GM18868 (cell line): ENCODE measurements around the gene BPIFA2.
"Not testable (repeated sequence)": the region's sequence is repeated elsewhere in the genome, so short reads cannot be mapped to it uniquely, and the experiment has no call there.

Experiments
- ATAC-seq: cut with Tn5 transposase; IDR thresholded peaks from one replicate; pipeline ENCODE4 v1.9.1; 2021; ENCODE audit warnings: mild to moderate bottlenecking, moderate library complexity; ENCODE audit not compliant: unreplicated experiment

The BPIFA2 gene

DNA sequence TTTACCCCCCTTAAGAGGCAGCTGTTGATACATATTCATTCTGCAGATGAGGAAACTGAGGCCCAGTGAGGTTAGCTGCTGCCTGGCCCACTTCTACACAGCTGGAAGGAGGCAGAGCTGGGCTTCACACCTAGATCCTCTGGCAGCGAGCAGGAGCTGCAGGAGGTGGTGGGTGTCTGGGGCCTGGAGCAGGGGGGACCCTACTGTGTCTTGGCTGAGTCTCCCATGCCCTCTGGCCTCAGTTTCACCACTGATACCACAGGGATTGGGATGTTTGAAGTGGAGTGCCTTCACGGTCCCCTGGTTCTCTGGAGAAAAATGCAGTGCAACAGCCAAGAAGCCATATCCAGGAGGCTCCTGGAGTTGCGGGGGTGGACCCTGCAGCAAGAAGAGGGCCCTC, 8.2 kb upstream of the BPIFA2 start:
- ATAC-seq: no peak

DNA sequence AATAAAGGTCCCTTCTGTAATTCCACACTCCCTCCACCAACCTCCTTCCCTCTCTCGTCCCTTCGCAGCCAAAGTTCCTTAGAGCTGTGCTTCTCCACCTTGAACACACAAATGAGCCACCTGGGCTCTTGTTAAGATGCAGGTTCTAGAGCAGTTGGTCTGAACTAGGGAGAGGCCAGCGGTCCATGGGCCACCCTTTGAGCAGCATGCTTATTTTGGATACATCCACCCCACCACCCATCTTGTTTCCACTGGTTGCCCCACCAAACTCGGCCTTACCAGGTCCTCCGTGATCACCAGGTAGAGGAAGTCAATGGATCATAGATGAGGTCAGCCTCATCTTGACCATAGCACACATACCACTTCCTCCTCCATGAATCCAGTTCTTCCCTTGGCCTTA, 7.3 kb upstream of the BPIFA2 start:
- no peak for ATAC-seq

DNA sequence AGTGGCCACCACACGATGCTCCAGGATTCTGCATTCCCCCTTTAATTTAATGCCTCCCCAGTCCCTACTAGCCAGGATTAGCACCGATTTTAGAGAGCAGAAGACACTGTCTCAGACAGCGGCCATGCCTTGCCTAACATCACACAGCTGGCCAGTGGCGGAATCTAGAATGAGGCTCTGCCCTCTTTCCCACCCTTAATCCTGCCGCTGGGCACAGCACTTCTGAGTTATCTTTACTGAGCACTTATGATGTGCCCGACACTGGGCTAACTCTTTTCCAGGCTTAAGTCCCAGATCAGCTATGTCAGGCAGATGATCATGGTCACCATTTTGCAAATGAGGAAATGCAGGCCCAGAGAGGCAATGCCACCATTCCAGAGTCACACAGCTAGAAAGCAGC, 5.6 kb upstream of the BPIFA2 start:
- ATAC-seq: no peak

DNA sequence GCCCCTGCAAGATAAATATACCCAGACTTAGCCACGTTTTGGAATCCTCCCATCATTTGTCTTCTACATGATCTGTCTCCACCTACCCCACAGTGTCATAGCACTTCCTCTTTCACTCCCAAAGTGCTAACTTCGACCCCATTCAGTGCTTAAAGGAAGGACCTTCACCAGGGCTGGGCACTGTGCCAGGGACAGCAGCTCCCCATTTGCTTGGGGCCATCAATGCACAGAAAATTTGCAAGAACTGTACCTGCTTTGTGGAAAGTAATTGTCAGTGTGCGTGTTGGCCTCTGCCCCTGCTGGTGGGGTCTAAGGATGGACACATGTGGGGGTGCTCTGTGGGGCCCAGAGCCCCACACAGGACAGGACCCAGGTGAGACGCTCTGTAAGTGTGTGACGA, 5.2 kb upstream of the BPIFA2 start:
- ATAC-seq: no peak

DNA sequence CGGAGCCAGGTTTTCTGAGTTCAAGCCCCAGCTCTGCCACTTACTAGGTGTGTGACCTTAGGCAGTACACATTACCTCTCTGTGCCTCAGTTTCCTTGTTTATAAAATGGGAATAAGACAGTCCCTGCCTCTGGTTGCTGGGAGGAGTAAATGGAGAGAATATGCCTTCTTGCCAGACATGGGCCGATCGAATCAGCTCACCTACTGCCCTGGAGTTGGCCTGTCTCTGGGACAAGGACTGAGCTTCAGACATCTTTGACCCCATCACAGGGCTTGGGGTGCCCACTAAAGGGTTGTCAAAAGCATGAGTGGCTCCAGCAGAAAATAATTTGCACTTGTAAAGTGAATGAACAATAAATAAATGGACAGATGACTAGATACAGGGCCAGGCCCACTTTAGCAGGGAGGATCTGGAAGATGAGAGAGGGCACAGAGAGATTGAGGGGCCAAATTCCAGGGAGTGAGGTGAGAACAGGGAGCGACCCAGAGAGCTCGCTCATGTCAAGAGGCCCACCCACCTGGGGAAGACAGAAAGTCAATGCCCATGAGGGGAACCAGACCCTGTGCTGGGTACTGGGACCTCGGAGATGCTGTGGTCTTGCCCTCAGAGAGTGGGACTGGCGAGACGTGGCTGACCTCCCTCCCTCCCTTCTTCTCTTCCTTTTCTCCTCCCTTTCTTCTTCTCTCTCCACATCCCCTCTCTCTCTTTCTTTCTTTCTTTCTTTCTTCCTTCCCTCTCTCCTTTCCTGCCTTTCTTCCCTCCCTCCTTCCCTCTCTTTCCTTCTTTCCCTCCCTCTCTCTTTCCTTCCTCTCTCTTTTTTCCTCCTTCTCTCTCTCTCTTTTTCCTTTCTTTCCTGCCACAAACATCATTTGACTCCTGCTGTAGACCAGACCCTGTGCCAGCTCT, 3.9 kb upstream of the BPIFA2 start:
- no peak for ATAC-seq

DNA sequence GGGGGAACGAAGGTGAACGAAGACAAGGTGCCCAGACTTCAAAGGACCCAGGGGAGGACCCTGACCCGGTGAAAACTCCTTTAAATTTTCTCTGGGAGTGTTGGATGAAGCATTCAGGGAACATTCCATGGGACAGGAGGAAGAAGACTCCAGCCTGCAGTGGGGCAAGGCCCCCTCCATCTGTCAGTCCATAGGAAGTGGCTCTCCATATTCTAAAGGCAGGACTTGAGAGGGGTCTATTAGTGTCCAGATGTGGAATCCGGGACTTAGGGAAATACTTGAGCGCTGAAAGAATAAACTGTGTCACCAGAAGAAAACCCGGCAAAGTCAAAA, 3.2 kb upstream of the BPIFA2 start:
- ATAC-seq: no peak

DNA sequence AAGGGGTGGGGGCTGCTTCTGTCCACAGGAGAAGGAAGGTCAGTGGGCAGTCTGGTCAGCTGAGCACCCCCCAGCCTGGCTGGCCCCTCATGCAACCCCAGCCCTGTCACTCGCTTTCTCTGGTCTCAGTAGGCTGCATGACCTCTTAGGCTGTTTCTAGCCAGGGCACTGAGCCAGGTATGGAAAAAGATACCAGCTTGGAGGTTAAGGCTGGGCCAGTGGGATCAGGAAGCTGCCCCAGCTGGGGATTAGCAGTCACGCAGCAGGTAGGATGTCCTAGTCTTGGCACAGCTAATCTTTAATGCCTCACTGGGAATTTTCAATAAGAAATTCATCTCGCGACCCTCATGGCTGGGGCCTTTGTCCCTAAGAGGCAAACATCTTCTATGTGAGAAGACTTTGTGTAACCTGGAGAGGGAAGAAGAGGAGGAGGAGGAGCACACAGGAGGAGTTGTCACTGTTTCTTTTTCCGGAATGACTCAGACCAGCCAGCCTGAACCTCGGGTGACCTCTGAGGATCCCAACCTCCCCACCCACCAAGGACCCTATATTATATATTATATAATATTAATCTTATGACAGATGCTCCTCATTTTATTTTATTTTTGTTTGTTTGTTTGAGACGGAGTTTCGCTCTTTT, 2.4 kb upstream of the BPIFA2 start:
- ATAC-seq: no peak

DNA sequence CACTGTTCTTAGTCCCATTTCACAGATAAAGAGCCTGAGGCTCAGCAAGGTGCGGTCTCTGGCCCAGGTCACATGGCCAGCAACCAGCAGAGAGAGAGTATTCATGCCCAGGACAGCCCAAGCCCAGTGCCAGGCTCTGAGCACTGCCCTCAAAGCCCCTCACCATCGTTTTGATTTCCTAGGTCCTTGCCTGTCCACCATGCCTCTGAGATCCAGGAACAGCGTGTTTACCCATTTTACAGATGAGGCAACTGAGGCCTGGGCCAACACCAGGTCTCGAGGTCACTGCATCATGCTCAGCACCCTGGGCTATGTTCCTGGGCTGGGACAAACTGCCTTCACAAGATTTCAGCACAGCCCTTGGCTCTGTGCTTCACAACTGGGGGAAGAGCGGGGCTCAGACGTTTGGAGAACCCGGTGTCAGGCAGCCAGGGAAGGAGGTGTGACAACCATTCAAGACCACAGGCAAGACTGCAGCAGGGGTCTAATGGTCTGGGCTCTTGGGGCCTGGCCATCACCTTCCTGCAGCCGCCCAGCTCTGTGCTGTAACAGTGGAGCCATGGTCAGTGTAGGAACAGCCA, 1.3 kb upstream of the BPIFA2 start:
- no peak for ATAC-seq

DNA sequence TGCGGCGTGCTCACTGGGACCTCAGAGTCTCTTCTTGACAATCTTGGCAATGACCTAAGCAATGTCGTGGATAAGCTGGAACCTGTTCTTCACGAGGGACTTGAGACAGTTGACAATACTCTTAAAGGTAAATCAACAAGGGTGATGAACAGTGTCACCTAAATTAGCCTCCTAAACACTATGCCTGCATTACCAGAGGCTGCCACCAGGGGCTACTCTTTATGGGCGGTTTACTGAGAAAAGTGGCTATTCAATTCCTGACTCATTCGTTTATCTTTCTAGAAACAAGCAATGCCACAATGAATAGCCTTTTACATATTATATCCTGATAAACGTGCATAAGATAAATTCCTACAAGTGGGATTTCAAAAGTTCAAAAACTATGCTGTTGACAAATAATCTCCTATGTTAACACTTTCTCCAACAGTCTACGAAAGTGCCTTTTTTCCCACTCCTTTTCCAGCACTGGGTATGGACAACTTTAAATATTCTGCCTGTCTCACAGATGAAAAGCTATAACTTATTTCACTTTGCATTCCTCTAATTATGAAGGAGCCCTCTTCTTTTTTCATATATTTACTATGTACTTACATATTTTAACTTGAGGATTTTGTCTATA, 1.3 kb downstream of the BPIFA2 start:
- ATAC-seq: no peak

DNA sequence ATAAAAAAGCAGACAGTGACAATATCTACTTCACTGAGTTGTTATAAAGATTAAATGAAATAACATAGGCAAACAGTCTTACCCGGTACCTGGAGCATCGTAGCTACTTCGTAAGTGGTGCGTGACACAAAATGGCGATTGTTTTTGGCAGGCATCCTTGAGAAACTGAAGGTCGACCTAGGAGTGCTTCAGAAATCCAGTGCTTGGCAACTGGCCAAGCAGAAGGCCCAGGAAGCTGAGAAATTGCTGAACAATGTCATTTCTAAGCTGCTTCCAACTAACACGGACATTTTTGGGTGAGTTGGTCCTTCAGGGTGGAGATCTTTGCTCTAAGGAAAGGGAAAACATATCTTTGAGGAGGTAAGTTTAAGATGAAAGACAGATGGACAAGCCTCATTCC, 4.8 kb downstream of the BPIFA2 start:
- no peak for ATAC-seq

DNA sequence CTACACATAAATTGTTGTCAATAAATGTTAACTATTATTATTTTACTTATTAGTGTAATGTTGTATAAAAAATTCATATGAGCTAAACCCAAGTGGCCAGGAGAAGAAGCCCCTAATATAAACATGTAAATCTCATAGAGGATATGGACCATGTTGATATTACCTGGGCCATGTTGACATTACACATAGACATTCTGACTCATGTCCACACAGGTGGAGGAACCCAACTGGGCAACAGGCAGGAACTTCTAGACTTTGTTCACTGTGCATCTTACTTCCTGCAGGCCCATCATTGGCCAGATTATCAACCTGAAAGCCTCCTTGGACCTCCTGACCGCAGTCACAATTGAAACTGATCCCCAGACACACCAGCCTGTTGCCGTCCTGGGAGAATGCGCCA, 7.2 kb downstream of the BPIFA2 start:
- ATAC-seq: no peak

DNA sequence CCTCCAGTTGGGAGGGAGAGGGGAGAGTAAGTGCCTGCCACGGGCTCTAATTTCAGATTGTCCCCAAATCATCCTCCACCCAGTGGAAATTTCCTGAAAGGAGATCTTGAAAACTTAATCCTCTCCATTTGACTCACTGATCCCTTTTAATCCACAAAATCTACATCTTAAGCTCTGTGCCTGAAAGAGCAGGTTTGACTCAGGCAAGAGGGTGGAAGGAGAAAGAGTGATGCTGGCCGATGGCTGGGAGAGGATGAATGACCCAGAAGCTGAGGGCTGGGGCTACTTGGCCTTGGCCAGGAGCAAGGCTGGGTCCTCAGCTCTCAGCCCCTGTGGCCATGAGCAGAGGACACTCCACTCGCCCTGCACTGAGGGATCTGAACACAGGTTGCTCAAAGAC, 8.1 kb downstream of the BPIFA2 start:
- no peak for ATAC-seq

DNA sequence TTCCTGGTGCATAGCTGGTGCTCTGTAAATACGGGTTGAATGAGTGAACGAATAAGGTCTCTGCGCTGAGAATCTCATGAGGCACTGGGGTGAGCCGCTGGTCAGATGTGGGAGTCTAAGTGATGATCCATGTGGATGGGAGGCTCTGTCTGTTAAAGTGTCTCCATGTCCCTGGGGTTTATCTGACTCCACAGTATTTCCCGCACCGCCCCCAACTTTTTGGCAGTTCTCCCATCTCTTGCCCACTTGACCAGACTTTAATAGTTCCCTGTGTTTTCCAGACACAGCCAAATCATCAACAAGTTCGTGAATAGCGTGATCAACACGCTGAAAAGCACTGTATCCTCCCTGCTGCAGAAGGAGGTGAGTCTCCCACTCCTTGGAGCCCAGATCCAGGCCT, 9.9 kb downstream of the BPIFA2 start:
- no peak for ATAC-seq

DNA sequence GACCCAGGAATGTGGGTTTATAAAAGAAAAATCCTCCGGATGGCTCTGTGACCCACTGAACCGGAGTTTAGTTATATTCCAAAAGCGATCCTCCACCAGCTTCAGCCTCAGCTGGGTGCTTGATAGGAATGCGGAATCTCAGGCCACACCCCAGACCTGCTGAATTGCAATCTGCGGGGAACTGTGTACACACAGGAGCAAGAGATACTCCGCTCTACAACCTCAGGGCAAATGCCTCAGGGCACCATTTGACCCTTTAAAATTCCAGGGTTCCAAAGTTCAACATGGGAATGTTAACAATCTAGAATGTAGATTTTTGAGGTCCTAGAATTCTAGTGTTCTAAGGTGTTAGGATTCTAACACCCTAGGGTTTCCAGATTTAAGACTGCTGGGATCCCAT, 10.8 kb downstream of the BPIFA2 start:
- no peak for ATAC-seq

DNA sequence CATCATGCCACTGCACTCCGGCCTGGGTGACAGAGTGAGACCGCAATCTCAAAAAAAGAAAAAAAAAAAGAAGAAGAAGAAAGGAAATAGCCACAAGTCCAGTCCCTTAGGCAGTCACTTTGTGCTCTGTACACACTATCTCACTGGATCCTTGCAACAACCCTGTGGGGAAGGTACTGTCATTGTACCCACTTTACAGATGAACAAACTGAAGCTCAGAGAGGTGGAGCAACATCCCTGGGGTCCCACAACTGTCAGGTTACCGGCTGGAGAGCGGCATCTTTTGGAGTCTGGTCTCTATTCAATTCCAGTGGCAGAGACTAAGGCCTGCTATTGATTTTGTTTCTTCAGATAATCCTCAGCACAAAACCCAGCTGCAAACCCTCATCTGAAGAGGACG, 12.2 kb downstream of the BPIFA2 start:
- ATAC-seq: no peak

DNA sequence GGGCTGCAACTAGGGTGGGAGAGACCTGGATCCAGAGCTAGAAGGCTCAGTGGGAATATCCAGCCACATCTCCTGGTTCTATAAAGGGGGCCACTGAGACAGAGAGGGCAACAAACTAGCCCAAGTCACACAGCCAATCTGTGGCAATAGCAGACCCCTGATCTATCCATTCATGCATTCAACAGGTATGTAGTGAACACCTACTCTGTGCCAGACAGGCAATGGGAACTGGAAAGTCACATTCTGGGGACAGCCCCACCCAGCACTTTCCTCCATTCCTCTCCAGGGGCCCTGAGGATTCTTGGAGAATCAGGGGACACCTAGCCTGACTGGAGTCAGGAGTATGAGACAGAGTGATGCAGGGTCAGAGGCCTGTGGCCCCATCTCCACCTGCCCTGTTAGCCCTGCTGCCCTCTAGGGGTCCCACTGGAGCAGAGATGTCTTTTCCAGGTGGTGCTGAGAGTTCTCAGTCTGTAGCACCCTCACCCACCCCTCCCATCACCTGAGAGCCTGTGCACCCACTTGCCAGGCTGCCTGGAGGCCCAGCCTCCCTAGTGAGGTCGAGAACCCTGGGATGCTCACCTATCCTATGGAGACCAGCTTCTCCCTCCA, 13.6 kb downstream of the BPIFA2 start:
- ATAC-seq: no peak

DNA sequence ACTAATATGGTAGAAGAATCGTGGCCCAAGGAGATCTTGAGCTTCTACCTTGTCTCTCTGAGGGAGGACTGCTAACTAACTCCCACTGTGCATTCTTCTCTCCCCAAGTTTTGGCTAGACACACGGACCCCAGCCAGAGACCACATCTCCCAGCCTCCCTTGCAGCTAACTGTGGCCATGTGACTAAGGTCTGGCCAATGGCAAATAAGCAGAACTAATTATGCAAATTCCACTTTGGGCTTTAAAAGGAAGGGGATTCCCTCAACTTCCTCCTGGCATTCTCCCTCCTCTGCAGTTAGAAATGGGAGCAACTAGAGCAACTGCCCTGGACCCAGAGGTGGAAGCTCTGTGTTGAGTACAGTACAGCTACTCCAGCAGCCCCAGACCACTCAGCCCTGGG, 15.4 kb downstream of the BPIFA2 start:
- no peak for ATAC-seq

DNA sequence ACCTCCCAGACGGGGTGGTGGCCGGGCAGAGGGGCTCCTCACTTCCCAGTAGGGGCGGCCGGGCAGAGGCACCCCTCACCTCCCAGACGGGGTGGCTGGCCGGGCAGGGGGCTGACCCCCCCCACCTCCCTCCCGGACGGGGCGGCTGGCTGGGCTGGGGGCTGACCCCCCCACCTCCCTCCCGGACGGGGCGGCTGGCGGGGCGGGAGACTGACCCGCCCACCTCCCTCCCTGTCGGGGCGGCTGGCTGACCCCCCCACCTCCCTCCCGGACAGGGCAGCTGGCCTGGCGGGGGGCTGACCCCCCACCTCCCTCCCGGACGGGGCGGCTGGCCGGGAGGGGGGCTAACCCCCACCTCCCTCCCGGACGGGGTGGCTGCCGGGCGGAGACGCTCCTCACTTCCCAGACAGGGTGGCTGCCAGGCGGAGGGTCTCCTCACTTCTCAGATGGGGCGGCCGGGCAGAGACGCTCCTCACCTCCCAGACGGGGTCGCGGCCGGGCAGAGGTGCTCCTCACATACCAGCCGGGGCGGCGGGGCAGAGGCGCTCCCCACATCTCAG, 17.2 kb downstream of the BPIFA2 start:
- ATAC-seq: not testable (repeated sequence)

DNA sequence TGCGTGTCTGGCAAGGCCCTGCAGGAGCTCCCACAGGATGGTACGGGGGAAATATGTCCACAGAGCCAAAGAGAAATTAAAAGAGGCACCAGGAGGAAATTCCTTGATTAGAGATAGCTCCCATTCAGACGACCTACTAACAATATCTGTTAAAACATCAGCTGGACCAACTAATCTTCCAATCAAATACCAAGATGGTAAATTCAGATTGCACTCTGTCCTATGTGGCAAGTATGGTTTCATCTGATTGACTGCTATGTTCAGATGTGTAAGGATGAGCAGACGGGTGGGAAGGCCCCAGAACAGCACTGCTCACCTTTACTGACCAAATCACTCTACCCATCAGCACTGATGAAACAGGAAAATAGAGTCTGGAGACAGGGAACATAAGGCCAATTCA, 19.5 kb downstream of the BPIFA2 start:
- ATAC-seq: no peak

DNA sequence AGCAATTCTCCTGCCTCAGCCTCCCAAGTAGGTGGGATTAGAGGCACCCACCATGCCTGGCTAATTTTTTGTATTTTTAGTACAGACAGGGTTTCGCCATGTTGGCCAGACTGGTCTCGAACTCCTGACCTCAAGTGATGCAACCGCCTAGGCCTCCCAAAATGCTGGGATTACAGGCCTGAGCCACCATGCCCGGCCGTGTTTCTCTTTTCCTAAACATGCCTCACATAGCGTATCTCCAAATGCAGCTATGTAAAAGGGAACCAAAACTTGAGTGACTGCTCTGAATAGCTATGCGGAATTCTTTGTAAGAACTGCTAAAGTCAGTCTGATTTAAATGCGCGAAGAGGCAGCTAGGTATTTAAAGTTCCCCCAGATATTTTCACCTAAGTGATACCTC, 20.5 kb downstream of the BPIFA2 start:
- no peak for ATAC-seq

DNA sequence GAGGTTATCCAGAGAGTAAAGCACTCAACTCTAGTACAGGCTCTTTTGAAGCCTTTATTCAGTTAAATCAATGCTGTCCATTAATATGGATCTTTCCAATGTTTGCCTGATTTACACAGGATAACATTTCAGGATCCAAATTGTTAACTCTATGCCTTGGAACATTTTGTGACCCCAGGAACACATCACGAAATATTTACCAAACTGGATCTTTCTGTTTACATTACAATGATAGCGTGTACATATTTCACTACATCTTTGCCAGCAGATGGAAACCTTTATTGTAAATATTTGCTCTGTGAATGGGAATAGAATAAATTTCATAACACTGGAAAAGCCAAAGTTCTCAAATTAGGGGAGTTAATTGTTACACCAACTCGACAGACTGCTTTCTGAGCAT, 23.5 kb downstream of the BPIFA2 start:
- no peak for ATAC-seq
